Fibroblast of skin of back (primary cell): ENCODE data around the gene MAEA.

Source experiments
- DNase-seq: peaks from one replicate; pipeline ENCODE4 v3.0.0-alpha.2; 2013

Gene MAEA

DNA sequence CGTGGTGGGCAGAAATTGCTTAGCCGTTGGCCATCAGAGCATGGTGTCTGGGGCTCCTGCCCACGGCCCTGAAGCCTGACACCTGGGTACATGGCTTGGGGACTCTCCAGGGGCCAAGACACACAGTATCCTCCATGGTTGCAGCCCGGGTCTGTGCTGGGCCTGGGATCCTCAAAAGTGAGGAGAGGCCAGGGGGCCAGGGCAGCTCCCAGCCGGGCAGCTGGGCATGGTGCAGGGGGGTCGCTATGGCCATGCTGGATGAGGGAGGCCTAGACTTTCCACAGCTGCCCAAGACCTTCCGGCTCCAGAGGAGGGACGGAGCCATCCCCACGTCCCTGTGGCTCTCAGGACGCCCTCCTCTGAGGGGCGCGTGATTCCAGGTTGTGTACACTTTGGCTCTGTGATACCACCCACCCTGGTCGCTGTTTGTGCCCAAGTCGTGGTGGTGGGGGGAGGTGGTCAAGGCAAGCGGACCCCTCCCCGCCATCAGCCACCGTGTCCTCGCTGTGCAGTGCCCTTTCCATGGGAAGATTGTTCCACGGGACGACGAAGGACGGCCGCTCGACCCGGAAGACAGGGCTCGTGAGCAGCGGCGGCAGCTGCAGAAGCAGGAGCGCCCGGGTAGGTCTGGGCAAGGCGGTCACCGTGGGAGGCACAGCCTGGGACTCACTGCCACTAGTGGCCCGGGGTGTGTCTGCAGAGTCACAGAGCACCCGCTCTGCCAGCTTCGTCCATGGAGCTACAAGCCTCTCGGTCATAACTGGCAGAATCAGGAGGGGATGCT, 90.9 kb downstream of the MAEA start:
- no peak for DNase-seq

DNA sequence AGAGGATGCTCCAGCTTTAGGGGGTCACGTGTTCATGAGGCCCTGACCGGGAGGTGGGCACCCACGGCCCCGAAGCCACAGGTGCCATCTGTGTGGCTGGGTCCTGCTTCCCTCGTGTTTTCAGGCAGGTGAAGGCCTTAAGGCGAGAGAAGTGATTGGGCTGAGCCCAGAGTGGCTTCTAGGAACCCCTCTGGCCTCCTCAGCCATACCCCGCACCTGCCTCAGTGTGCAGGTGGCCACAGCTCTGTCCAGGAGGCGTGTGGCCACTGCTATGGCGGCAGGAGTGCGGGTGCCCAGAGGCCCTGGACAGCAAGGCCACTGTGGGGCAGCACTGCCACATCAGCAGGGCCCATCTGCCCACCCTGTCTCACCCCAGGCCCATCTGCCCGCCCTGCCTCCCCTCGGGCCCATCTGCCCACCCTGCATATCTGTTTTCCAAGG, 91.5 kb downstream of the MAEA start:
- no peak for DNase-seq

DNA sequence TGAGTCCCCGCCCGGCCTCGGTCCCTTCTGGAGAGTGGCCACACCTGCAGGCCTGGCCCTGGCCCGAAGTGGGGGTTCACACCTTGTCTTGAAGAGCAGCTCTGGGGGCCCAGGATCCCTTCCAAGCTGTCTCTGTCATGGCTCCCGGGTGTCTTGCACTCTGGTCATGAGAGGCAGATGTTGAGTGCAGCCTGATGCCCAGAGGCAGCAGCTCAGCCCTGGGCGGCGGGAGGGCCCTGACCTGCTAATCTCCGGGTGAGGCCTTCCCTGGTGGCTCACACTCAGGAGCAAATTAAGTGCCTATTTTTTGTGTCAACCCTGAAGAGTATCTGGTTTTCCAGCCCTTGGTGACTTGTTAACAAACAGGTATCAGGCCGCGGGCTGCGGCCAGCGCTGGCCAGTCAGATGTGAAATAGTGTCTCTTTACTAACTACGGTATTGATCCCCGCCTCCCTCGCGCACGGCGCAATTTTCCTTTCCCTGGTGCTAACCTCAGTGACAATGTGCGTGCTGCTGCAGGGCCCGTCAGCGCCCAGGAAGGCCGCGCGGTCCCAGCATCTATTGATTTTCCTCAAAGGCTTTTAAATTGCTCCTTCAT, 92.4 kb downstream of the MAEA start:
- DNase-seq, result no peak

DNA sequence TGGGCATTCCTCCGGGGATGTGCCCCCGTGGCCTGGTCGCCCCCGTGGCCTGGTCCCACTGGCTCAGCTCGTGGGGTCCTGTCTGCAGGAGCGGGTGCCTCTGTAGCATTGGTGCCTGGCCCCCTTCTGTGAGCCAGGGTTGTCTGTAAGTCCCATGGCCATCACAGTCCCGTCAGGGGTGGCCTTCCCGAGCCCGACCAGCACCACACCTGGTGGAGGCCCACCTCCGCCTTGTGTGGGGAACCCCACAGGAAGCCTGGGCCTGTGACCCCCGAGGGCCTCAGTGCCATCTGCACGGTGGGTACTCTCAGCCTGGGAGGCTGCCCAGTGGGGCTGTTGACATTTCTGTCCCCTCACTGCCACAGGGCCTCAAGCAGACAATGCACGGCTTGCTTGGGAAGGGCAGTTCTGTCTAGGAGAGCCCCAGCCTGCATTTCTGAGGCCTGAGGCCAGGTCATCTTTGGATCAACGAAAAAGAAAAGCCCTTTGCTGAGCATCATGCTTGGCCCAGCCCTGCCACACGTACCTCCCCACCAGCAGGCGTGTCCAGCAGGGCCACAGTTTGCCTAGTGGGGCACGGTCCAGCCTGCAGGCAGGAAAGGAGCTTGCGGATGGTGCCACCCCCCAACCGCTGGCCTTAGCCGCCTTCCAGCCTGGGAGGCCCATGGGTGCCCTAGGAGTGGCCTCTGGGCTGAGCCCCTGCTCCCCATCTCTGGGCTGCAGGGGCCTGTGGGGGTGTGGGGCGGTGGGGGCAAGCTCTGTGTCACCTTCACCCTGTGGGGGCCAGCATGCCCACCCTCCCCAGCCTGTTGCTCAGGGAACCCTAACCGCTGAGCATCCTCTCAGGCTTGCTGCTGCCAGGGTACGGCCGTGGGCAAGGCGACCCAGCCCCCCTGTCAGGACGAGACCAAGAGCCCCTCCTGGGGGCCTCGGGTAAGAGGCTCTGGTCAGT, 93.4 kb downstream of the MAEA start:
- DNase-seq, result no peak

DNA sequence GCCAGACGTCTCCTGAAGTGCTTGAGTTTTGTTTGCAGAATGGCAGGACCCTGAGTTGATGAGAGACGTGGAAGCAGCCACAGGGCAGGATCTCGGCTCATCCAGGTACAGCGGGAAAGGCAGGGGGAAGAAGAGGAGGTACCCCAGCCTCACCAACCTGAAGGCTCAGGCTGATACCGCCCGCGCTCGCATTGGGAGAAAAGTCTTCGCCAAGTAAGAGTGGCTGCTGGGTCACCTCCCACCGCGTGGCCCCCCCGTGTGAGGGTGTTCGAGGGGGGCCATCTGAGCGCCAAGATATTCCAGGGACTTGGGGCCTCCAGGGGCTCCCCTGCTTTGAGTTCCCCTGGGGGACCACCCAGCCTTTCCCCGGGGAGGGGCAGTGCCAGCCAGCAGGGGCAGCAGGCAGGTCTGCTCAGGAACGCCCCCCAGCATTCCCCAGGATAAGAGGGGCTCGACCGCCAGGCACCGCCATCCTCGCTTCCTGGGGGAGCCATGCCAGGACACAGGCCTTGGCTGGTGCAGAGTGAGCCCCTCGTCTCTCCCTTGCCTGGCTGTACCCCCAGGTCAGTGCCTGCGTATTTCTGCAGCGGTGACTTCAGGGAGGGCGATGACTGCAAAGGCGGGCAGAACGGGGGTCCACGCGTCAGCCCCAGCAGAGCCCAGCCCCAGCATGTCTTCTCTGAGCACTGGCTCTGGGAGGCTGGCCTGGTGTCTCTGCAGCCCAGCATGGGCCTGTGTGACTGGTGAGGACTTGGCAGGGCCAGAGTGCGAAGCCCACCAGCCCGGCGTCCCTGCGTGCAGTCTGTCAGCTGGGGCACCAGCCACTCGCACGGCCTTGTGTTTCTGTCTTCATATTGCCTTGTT, 94.3 kb downstream of the MAEA start:
- no peak for DNase-seq

DNA sequence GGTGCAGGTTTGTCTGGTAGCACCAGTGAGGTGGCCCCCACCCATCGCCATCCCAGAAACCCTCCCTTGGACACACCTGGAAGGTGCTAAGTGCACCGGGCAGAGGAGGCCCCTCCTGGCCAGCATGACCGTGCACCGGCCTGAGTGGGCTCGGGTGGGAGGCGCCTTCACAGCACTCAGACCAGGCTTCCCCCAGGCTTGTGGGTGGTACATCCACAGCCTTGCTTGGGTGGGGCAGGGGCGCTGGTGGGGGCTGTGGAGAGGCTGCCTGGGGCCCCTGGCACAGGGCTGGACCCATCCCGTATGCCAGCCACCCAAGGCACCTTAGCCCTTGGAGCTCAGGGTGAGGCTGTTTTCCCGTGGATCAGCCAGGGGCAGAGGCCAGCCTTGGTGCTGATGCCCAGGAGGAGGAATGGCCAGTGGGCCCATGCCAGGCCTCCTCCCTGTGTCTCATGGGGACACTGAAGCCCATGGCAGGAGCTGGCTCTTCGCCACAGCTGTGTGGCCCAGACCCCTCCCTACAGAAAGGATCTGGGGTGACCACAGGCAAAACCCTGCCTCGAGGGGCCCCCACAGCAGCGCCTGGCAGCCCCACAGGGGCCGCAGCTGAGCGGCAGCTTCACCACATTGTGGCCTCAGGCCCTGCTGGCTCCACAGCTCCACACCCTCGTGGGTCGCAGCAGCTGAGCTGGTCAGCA, 95.1 kb downstream of the MAEA start:
- no peak for DNase-seq

DNA sequence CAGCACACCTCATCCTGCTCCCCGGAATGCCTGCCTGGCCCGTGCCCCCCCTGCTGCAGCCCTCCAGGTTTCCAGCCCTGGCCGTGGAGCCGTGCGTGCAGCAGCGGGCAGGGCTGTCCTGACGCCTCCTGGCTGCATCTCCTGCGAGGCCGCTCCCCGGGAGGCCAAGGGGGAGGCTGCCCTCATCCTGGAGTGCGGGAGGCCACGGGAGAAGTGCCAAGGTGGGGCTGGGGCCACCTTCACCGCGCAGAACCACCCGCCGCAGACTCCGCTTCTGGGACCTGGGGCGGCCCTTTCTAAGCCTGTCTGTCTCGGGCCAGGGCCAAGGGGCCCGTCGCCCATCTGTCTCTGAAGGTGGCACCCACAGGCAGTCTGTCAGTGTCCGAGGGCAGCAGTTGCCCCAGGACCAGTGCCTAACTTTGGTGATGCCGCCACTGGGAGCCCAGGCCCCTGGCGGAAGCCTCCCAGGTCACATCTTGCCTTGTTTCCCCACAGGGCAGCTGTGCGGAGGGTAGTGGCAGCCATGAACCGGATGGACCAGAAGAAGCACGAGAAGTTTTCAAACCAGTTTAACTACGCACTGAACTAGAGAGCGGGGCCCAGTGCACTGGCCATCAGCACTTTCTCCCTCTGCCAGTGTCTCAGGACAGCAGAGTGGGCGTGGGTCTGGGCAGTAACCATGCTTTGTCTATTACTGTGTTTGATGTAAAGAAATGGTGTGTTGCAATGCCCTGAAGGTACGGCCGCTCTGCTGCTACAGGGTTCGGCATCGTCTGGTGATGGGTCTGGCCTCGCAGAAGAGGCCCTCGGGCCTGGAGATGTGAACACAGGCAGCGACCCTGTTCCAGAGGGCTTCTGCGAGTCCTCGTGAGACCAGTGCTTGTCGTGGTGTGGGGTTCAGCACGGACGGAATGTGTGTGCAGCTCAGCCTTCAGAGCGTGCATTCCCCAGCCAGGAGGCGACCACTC, 96.0 kb downstream of the MAEA start:
- no peak for DNase-seq
